PC-3 (cell line): ENCODE measurements around the gene PXDC1. TPM values are rescaled to one million over a fixed set of nuclear protein-coding genes. Genes with fewer than 3 reads are reported as not detected.
"Not testable (repeated sequence)": the region's sequence is repeated elsewhere in the genome, so short reads cannot be mapped to it uniquely, and the experiment has no call there.

Experiments
- ATAC-seq: fragments of 200-7000 bp; cut with Tn5 transposase; 2 replicates; pipeline ENCODE4 v1.9.1; 2020; ENCODE audit warnings: mild to moderate bottlenecking, moderate library complexity
- BruUV-seq: library from RNA; stranded (reverse); fragments of 400-500 nt; replicated peaks from 2 replicates; lab custom pipeline; 2021; lab: Mats Ljungman, UMichigan
- CTCF ChIA-PET: fragments of 300-600 bp; sonication (Branson Sonifier 250); formaldehyde crosslinking; loops from one replicate; lab custom pipeline; 2022; ENCODE audit warnings: antibody characterized with exemption; lab: Charles Lee
- POLR2A ChIA-PET: fragments of 300-600 bp; sonication (Branson Sonifier 250); formaldehyde crosslinking; loops from one replicate; lab custom pipeline; 2022; ENCODE audit warnings: antibody characterized with exemption; ENCODE audit not compliant: unreplicated experiment; lab: Charles Lee
- DNase-seq: peaks from one replicate; pipeline ENCODE4 v3.0.0-alpha.2; 2015
- H2AFZ ChIP-seq: fragments of 300-600 bp; sonication (generic); 2 replicates; pipeline ENCODE4 v1.6.0; 2016; ENCODE audit warnings: antibody characterized with exemption, low read length
- H3F3A ChIP-seq: fragments of 300-600 bp; sonication (generic); one replicate; pipeline ENCODE4 v1.6.0; 2017; ENCODE audit warnings: antibody characterized with exemption, low read length, control low read depth, mild to moderate bottlenecking; ENCODE audit not compliant: unreplicated experiment
- H3K27ac ChIP-seq: fragments of 300-600 bp; sonication (generic); 2 replicates; pipeline ENCODE4 v1.5.1; 2016; ENCODE audit warnings: mild to moderate bottlenecking, low read length
- H3K27me3 ChIP-seq: fragments of 300-600 bp; sonication (generic); 2 replicates; pipeline ENCODE4 v1.6.1; 2016; ENCODE audit warnings: low read length, mixed read lengths
- H3K36me3 ChIP-seq: fragments of 300-600 bp; sonication (generic); 2 replicates; pipeline ENCODE4 v1.6.1; 2016; ENCODE audit warnings: low read depth, mixed run types, low read length, mixed read lengths
- H3K4me1 ChIP-seq: fragments of 300-600 bp; sonication (generic); 2 replicates; pipeline ENCODE4 v1.5.1; 2016; ENCODE audit warnings: low read length; ENCODE audit not compliant: insufficient read depth
- H3K4me2 ChIP-seq: fragments of 300-600 bp; sonication (generic); 2 replicates; pipeline ENCODE4 v1.6.0; 2016; ENCODE audit warnings: low read length
- H3K4me3 ChIP-seq: fragments of 300-600 bp; sonication (generic); 2 replicates; pipeline ENCODE4 v1.5.1; 2016; ENCODE audit warnings: mild to moderate bottlenecking, low read length, mixed read lengths
- H3K79me2 ChIP-seq: fragments of 300-600 bp; sonication (generic); 2 replicates; pipeline ENCODE4 v1.6.1; 2017; ENCODE audit warnings: low read length, mixed read lengths
- H3K9ac ChIP-seq: fragments of 300-600 bp; sonication (generic); 2 replicates; pipeline ENCODE4 v1.6.0; 2016; ENCODE audit warnings: mild to moderate bottlenecking, low read length
- H3K9me2 ChIP-seq: fragments of 300-600 bp; sonication (generic); replicated peaks from 2 replicates; pipeline ENCODE4 v1.6.1; 2016; ENCODE audit warnings: mixed run types, low read length, mixed read lengths
- H3K9me3 ChIP-seq: fragments of 300-600 bp; sonication (generic); 2 replicates; pipeline ENCODE4 v1.6.1; 2016; ENCODE audit warnings: low read length, mixed read lengths
- H4K20me1 ChIP-seq: fragments of 300-600 bp; sonication (generic); 2 replicates; pipeline ENCODE4 v1.6.1; 2016; ENCODE audit warnings: low read length, mixed read lengths
- CTCF ChIP-seq: fragments of 300-600 bp; sonication (generic); conservative IDR thresholded peaks from 2 replicates; pipeline ENCODE4 v1.5.1; 2017; ENCODE audit warnings: antibody characterized with exemption, low read depth, mild to moderate bottlenecking, low read length
- EZH2 ChIP-seq: fragments of 300-600 bp; sonication (generic); IDR thresholded peaks from one replicate; pipeline ENCODE4 v1.6.1; 2017; ENCODE audit warnings: antibody characterized with exemption, mild to moderate bottlenecking, low read length; ENCODE audit not compliant: unreplicated experiment
- EZH2phosphoT487 ChIP-seq: fragments of 300-600 bp; sonication (generic); IDR thresholded peaks from 2 replicates; pipeline ENCODE4 v1.6.1; 2018; ENCODE audit warnings: mild to moderate bottlenecking, antibody characterized with exemption, low read length, borderline replicate concordance
- intact Hi-C: fragments of 100-400 bp; cut with micrococcal nuclease; formaldehyde crosslinking; loops from 2 replicates; pipeline ENCODE4 v1.9.0; 2023
- total RNA-seq: library from RNA; depleted of rRNA; stranded (reverse); fragments of >200 nt; gene quantifications from 2 replicates; pipeline ENCODE4 v1.2.3, GENCODE V29; 2014

PXDC1 gene
- total RNA-seq, 1 experiment from 2014 or later: 46.2 TPM

- no TSS peak for BruUV-seq
- Histone ChIP-seq H3K27me3 (no peaks in the 10 kb centered on the region), H3K4me1 (peaks cover 4% of the 10 kb centered on the region; the same call in 1 of the 2 replicates), H4K20me1 (no peaks in the 10 kb centered on the region), H3K4me3 (no peak overlapping the region), H3K36me3 (no peaks in the 10 kb centered on the region), H3K9ac (no peak overlapping the region), H2AFZ (no peak overlapping the region), H3K9me2 (no peaks in the 10 kb centered on the region), H3K4me2 (no peak overlapping the region), H3K79me2 (no peaks in the 10 kb centered on the region), H3F3A (no peaks in the 10 kb centered on the region), H3K9me3 (no peaks in the 10 kb centered on the region), H3K27ac (no peak overlapping the region)
- TF ChIP-seq EZH2 (no peak), EZH2phosphoT487 (no peak), CTCF (no peak)
- ChIA-PET CTCF (no interaction called here), POLR2A (no interaction called here)
- no peak for ATAC-seq
- intact Hi-C loops: no loop called here
- DNase-seq: no peak
These were observed 18.7 kb upstream of the PXDC1 start for GRCh38 chr6:3770023-3770720.

DNA sequence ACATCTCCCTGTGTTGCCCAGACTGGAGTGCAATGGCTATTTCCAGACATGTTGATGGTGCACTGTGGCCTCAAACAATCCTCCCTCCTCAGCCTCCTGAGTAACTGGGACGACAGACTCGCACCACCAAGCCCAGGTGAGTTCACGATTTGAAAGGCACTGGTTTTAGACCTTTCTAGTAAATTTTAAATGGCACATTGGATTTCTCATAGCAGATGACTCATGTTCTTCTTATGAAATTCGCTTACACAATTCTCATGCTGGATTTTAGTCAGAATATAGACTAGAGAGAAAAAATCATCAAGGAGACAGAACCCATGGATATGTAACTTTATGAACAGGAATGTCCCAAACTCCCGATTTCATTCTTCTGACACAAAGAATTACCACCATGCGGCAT, 18.1 kb upstream of the PXDC1 start:
- Histone ChIP-seq H3K4me1 (peaks cover 4% of the 10 kb centered on the region; the same call in 1 of the 2 replicates), H3K9me2 (no peaks in the 10 kb centered on the region), H3K9ac (no peak overlapping the region), H3K4me2 (no peak overlapping the region), H3K27me3 (no peaks in the 10 kb centered on the region), H3K4me3 (no peak overlapping the region), H3K36me3 (no peaks in the 10 kb centered on the region), H3F3A (no peaks in the 10 kb centered on the region), H3K9me3 (no peaks in the 10 kb centered on the region), H4K20me1 (no peaks in the 10 kb centered on the region), H2AFZ (no peak overlapping the region), H3K27ac (no peak overlapping the region), H3K79me2 (no peaks in the 10 kb centered on the region)
- ChIA-PET POLR2A (no interaction called here), CTCF (no interaction called here)
- BruUV-seq: no TSS peak
- TF ChIP-seq CTCF (no peak), EZH2 (no peak)
- ATAC-seq (peak; percentile 24; the same call in 1 of the 2 replicates), DNase-seq (peak; percentile 58)
- intact Hi-C loops: no loop called here

DNA sequence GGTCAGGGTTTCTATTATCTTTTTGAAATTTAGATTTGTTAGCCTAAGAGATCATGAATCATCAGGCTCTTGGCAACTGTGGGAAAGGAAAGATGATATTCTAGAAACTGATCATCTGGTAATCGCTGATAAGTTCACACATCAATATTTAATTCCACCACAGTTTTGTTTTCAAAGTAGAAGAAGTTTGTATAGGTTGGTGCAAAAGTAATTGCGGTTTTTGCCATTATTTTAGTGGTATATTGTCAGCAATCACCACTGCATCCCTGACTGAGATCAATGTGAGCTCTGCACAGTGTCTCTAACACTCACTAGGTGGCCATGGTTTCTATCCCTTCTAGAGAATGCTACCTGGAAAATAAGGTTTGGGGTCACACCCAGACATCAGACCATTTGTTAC, 17.0 kb upstream of the PXDC1 start:
- ATAC-seq (no peak), DNase-seq (no peak)
- Histone ChIP-seq H3K36me3 (no peaks in the 10 kb centered on the region), H3K9me3 (no peaks in the 10 kb centered on the region), H3K4me2 (no peak overlapping the region), H3K79me2 (no peaks in the 10 kb centered on the region), H3K4me1 (peaks cover 4% of the 10 kb centered on the region; the same call in 1 of the 2 replicates), H3K4me3 (no peak overlapping the region), H3F3A (no peaks in the 10 kb centered on the region), H3K9me2 (no peaks in the 10 kb centered on the region), H3K9ac (no peak overlapping the region), H4K20me1 (no peaks in the 10 kb centered on the region), H3K27ac (no peak overlapping the region), H2AFZ (no peak overlapping the region), H3K27me3 (no peaks in the 10 kb centered on the region)
- no peak for TF ChIP-seq EZH2
- BruUV-seq: no TSS peak
- ChIA-PET POLR2A (no interaction called here), CTCF (no interaction called here)
- intact Hi-C loops: no loop called here

GRCh38 chr6:3767483-3767882, 16.0 kb upstream of the PXDC1 start:
- intact Hi-C loops, H3K4me3 ChIP-seq, H2AFZ ChIP-seq, CTCF ChIA-PET, H3K36me3 ChIP-seq, H3K27ac ChIP-seq, H4K20me1 ChIP-seq, BruUV-seq, H3K9me2 ChIP-seq, H3K4me1 ChIP-seq, H3K79me2 ChIP-seq, DNase-seq, ATAC-seq, H3K4me2 ChIP-seq, H3F3A ChIP-seq, H3K9me3 ChIP-seq, H3K27me3 ChIP-seq, POLR2A ChIA-PET, H3K9ac ChIP-seq: not testable (repeated sequence)
